ENCODE data around the gene POFUT2.

POFUT2 gene

DNA sequence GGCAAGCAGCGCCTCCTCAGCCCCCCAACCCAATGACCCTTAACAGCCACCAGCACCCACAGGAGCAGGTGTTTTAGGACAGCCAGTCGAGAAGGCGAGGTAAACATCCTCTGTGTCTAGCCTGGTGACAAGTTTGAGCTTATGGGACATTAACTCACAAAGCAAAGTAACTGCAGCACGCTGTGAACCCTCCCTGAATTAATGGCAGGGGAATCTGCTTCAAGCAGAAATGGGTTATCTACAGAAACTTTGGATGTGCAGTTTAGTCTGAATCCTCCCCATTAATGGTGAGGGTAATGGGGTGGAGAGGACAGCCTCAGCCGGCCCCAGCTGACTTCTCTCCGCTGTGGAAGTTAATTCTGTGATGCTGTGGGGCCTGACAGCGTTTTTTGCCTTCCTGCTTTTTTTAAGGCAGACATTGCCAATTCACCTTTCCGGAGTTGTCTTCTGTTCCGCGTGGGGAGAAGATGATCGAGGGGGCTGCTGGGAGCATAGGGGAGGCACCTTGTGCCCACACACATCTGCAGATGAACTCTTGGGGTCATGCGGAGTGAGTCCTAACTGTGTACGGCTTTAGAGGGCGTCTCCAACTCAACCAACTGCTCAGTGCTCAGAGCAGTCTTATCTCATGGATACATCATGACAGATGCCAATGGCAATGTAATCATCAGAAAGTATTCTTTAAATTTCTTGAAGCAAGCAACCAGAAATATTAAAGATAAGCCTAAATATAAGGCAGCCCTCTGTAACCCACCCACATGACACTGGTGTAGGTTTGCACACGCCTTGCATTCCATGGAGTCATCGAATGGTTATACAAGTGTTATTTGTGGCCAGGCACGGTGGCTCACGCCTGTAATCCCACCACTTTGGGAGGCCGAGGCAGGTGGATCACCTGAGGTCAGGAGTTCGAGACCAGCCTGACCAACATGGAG is 41.0 kb downstream of the POFUT2 start:
- no peak for DNase-seq

DNA sequence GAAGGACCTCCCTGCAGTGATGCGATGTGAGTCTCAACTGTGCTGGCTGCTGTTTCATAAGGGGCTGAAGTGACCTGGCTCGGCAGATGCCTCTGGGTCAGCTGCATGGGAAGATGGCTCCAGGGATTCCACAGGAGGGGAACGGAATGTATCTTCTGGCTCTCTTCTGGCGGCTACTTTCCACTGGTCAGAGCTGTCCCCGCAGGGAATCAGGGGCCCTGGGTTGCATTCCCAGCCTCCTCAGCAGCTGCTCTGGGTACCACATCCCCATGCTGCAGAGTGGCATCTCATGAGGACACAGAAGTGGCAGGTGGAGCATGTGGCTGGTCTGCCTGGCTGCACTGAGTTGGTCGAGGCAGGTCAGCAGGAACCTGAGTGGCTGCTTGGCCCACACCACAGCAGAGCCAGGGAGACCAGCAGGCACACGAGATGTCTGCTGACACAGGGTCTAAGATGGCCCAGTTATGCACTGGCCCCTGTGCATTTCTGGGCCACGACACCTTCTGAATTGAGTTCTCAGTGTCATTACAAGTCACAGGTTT is 42.8 kb downstream of the POFUT2 start:
- DNase-seq, result no peak

DNA sequence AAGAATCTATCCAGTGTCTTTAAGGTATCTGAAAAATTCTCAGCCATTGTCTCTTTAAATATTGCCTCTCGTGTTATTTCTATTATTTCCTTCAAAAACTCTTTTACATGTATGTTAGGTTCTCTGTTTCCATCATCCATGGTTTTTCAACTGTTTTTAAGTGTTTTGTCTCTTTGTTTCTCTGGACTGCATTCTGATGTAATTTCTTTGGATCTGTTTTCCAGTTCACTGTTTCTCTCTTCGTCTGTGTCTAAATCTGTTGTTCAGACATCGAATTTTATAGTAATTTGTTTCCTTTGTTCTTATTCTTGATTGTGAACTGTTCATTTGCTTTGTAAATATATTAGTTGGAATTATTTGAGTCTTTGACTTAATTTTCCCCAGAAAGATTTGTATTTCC is 44.1 kb downstream of the POFUT2 start:
- DNase-seq, result no peak

DNA sequence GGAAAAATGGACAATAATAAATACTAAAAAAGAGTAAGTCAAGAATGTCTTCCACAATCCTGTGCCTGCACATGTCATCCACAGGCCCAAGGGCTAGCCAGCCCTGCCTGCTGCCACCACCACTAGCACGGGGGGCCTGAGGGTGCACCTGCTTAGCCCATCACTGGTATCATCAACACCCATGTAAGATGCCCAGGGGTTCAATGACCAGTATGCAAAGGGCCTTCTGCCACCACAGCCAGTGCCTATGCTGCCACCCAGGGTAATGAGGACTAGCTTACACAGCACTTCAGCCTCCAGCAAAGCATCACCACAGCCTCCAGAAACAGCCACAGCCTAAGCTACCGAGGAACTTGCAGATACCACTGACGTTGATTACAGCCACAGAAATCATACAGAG is 46.3 kb downstream of the POFUT2 start:
- DNase-seq, result no peak

DNA sequence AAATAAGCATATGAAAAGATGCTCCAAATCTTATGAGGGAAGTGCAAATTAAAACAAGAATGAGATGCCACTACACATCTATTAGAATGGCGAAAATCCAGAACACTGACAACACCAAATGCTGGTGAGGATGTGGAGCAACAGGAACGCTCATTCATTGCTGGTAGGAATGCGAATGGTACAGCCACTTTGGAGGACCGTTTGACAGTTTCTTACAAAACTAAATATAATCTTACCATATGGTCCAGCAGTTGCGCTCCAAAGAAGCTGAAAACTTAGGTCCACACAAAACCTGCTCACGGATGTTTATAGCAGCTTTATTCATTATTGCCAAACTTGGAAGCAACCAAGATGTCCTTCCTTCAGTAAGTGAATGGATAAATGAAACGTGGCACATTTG is 50.3 kb downstream of the POFUT2 start:
- no peak for DNase-seq

DNA sequence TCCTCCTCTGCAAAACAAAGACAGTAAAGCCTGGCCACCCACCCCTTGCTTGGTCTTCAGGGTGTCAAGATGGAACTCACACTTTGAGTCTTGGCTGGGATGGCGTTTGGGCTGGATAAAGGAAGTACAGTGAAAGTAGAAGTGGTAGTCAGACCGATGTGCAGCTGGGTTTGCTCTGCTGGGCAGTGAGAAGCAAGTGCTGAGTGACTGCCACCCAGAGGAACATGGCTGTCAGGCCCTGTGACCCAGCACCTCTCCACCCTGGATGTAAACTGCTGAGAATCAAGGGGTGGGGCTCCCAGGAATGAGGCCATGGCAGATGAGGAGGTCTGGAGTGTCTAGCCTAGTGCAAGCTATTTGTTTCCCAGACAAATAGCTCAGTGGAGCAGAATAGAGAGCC is 51.2 kb downstream of the POFUT2 start:
- no peak for DNase-seq

DNA sequence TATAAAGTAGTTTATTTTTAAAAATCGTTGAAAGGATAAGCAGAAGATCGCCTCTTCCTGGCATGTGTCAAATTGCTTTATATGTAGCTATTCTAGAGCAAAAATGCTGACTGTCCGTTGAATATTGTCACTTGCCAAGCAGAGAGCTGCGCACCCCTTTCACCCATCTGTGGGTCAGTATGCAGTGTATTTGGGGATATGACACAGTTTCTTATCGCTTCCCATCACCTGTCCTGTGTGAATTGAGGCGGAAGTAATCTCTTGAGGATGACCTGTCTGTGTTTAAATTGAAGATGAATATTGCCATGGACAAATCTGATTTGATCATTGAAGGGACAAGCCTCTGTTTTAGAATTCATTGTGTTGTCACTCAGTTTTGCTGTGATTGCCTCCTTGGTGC is 52.2 kb downstream of the POFUT2 start:
- DNase-seq, result no peak

DNA sequence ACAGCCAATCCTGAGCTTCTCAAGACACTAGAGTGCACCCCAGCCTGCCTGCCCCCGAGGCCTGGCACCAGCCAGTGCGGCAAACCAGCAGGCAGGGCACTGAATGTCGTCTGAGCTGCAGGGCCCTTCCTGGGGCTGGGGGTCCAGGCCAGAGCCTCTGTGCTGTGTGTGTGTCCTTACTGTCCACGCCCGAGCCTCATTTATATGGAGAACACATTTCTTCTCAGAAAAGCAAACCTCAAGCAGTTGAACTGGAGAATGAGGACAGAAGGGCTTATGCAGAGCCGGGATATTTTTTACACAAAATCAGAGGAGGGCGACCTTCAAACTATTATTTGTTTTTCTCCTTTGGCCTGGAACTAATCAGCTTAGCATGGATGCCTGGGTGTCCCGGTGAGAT is 52.7 kb downstream of the POFUT2 start:
- no peak for DNase-seq

DNA sequence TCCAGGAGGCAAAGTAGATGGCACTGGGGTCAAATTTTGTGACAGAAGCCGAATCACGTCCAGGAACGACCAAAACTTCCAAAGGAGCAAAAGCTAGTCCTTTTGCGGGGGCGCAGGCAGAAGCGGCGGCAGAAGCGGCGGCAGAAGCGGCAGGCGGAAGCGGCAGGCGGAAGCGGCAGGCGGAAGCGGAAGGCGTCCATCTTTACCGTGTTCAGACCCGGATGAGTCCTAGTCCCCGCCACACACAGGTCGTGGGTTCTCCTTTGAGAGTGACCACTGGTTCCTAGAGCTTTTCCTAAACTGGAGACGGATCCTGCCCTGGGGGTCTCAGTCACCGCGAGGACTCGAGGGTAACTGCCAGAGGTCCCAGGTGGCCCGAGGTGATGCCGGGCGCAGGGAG is 53.6 kb downstream of the POFUT2 start:
- DNase-seq, result no peak

DNA sequence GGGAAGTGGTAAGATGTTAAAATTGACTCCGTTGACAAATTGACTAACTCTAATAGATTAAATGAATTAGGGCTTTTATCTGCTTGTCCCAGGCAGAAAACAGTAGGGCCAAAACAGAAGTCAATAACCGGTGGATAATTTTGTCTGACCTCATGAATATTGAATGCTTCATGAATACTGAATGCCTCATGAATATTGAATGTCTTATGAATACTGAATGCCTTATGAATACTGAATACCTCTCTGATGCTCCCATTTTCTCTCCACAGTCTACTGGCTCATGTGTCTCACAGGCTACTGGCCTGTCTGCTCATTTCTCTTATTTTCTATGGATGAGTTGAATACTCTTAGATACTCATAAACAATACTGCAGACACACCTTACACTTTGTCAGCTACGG is 56.0 kb downstream of the POFUT2 start:
- DNase-seq, result no peak

DNA sequence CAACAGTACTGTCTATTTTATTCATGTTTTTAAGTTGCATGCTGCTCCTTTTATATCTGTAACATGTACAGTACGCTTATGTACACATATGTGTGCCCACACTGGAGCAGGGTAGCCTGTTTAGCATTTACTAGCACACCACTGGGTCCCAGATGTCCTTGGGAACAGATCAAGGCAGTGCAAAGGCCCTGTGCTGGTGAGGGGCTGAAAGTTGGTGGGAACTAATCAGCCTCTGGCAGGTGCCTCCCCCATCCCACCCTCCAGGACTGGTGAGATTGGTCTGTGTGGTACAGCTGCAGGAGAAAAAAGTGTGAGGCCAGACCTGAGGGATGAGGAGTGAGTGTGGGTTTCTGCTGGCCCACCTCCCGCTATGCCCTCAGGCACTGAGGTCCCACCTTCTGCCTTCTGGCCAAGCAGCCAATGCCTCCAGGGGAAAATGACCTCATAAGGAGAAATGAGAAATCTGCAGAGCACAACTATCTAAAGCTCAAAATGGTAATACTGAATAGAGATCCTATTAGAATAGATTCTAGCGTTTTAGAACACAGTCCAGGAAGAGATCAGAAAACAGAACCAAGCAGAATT is 58.9 kb downstream of the POFUT2 start:
- DNase-seq, result no peak

DNA sequence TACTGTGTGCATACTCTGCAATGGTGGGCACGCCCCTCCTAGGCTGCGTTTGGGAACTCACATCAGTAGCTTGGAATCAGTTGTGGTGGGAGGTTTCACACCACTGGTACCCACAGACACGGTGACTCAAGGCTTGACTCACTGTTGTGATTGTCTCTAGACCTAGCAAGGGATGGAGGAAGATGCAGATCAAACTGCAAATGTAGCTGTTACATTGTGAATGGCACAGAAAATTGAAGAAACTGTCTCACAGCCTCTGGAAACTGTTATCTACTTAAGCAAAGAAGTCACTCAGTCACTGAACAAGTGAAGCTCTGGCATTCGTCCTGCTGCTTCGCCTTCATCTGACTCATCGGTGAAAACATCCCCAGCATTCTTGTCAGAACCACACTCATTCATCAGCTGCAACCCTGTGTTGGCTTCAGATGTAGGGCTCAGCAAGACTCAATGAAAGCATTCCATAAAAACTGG is 59.5 kb downstream of the POFUT2 start:
- DNase-seq, result no peak

DNA sequence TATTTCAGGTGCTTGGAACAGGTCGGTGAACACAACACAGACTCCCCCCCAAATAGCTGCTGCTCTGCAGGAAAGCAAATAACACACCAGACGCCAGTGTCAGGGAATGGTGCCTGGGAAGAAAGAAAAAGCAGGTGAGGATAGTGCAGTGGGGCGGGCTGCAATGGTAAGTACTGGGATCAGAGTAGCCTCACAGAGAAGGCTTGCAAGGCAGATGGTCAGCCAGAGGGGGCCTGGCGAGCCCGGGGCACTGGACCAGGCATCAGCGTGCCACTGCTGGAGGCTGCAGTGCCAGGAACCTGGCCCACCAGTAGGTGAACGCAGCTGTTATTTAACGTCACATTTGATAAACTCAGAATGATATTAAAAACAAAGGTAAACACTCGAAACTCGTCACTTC is 60.0 kb downstream of the POFUT2 start:
- no peak for DNase-seq

DNA sequence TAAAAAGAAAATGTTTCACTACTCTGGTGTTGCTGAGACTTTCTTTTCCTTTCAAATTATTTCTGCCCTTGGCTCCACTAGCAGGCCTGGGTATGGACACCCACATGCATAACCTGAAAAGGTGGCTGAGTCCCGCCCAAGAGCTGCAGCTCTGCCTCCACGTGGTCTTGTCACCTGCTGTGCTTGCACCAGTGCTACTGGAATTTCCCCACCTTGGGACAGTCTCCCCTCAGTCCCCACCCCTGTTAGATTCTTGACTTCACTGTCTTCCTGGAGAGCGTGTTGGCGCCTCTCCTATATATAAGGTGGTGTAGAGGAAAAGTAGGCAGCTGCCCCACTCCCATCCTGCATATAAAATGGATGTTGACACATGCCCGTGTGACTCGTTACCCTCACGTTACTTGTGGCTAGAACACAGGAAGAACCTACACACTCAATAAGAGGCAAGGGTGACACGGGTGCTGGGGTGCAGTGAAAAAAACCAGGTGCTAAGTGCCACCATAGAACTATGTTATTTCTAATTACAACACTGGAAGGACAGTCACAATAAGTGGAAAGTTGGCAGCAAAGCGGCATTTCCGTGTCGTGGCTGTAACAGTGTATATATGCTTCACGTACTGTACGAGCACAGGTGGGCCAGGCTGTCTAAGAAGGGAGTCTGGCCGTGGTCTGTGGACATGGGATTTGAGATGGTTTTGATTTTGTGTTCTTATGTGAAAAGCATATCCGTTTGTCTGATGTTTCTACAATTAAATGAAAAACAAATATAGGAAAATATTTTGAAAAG is 61.0 kb downstream of the POFUT2 start:
- DNase-seq, result no peak

DNA sequence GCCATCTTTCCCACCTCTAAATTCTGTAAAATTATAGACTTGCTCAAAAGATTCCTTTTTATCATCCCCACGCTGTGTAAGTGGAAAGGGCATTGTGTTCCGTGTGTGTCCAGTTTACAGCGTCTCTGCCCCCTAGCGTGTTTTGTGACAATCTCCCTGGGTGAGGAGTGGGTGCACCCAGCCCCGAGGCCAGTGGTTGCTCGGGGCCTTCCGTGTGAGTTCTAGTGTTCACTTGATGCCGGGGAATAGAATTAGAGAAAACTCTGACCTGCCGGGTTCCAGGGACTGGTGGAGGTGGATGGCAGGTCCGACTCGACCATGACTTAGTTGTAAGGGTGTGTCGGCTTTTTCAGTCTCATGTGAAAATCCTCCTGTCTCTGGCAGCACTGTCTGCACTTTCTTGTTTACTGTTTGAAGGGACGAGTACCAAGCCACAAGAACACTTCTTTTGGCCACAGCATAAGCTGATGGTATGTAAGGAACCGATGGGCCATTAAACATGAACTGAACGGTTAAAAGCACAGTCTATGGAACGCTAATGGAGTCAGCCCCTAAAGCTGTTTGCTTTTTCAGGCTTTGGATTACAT is 61.9 kb downstream of the POFUT2 start:
- no peak for DNase-seq

DNA sequence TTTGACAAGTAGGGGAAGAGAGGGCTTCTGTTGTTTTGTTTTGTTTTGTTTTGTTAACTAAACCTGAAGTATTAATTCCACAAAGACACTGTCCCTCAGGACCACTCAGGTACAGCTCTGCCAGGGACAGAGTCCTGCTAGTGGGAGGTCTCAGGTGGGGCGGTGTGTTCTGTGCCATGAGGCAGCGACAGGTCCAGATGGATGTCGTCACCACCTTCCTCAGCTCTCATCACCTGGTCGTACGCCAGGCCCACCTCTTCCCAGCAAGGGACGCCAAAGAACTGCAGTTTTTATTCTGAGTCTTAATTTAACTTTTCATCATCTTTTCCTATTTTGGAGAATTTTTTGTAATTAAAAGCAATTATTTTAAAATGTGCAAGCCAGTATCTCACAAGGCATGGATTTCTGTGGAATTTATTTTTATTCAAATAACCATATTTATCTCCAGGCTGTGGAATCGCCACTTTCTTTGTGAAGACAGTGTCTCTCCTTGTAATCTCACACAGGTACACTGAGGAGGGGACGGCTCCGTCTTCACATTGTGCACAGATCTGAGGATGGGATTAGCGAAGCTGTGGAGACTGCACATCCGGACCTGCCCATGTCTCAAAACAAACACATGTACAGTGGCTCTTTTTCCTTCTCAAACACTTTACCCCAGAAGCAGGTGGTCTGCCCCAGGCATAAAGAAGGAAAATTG is 62.5 kb downstream of the POFUT2 start:
- no peak for DNase-seq

DNA sequence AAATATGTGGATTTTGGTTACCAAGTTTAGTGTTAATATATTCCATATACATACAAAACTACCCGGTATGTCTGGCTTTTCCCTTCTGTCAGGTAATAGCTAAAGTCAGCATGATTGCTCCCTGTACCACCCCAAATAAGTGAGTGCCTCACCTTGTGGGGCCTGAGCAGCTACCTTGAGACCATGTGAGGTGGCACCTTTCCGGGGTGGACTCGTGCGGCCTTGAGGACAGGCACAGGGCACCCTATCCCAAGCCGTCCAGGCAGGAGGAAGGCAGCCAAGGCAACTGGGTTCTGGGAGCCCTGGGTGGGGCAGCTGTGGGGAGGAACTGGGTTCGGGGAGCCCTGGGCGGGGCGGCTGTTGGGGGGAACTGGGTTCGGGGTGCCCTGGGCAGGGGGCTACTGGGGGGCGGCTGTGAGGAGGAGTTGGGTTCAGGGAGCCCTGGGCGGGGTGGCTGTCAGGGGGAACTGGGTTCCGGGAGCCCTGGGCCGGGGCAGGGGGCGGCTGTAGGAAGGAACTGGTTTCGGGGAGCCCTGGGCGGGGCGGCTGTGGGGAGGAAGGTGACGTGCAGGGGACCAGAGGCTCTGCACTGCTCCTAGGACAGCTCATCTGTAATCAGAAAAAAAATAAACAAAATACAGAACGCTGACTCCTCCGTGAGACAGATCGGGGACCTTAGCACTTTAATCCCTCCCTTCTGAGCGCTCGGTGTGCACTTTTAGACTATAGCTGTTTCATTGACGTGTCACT is 63.3 kb downstream of the POFUT2 start:
- no peak for DNase-seq

DNA sequence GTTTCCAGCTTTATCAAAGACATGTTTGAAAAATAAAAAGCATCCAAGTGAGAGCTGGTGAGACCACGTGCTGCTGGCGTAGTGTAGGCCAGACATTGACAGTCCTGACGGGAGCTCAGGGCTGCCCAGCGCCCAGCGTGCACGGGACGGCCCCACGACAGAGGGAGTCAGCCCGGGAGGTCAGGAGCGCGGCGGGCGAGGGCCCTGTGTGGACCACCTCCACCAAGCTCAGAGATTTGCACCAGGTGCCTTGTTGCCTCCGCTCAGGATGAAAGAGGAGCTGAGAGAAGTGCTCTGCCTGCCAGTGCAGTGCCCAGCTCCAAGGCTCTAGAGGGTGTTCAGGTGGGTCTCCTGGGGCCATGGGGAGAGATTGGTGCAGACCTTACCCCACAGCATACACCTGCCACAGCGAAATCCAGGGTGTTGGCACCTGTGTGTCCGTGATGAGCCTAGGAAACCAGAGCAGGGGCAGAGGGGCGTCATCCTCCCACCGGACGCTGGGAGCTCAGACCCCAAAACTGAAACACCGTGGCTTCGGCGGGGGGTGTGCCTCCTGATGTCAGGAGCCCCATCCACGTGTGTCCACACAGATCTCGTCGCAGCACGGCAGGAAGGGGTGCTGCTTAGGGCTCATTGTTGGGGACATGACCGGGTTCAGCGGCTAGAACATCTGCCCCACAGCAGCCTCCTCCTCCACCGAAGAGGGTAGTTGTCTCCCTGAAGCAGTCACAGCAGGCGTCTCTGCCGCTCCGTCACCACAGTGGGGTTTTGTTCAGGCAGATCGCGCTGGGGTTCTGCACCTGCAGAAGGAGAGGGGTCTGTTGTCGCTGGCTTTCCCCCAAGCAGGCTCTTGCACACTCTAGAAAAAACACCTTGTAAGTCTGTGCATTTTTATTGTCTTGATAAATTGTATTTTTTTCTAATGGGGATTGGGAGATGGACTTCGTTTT is 64.2 kb downstream of the POFUT2 start:
- no peak for DNase-seq

DNA sequence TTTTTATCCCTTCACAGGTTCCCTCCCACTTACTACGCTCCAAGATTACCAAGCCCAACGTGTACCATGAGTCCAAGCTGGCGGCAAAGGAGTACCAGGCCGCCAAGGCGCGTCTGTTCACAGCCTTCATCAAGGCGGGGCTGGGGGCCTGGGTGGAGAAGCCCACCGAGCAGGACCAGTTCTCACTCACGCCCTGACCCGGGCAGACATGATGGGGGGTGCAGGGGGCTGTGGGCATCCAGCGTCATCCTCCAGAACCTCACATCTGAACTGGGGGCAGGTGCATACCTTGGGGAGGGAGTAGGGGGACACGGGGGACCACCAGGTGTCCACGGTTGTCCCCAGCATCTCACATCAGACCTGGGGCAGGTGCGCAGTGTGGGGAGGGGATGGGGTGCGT is 65.7 kb downstream of the POFUT2 start:
- DNase-seq, result no peak

DNA sequence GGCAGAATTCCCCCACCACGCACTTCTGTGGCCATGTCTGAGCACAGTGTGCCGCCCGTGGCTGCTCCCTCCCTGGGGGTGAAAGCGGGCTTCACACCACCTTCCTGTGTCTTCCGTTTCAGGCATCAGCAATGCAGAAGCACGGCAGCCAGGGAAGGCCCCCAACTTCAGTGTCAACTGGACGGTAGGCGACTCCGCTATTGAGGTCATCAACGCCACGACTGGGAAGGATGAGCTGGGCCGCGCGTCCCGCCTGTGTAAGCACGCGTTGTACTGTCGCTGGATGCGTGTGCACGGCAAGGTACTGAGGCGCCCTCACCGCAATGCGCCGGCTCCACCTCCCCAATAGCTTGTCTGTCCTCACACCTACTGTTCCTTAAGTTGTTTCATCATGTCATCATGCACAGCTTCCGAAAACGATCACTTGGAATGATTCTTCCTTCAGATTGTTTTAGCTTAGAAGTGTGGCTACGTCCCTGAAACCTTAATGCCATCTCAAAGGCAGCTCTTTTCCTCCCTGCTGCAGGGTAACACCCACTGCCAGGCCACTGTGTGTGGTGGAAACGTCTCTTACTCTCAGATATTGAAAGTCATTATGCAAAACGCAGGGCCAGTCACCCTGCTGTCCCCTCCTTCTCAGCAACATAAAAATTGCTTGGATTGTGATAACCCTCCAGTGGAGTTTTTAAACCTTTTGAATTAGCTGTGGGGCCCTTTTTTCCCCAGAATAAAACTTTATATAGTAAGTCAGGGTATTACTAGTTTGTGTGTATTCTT is 66.8 kb downstream of the POFUT2 start:
- no peak for DNase-seq
